ENCODE data around the gene ZNF655. TPM values are rescaled to one million over a fixed set of nuclear protein-coding genes. Genes with fewer than 3 reads are reported as not detected.
A peak's percentile ranks its signal among the peaks of the same experiment; 100 is the strongest.

The ZNF655 gene
- total and polyA plus RNA-seq, 9 donors: 33.0 to 68.5 (median 56.3) TPM

DNA sequence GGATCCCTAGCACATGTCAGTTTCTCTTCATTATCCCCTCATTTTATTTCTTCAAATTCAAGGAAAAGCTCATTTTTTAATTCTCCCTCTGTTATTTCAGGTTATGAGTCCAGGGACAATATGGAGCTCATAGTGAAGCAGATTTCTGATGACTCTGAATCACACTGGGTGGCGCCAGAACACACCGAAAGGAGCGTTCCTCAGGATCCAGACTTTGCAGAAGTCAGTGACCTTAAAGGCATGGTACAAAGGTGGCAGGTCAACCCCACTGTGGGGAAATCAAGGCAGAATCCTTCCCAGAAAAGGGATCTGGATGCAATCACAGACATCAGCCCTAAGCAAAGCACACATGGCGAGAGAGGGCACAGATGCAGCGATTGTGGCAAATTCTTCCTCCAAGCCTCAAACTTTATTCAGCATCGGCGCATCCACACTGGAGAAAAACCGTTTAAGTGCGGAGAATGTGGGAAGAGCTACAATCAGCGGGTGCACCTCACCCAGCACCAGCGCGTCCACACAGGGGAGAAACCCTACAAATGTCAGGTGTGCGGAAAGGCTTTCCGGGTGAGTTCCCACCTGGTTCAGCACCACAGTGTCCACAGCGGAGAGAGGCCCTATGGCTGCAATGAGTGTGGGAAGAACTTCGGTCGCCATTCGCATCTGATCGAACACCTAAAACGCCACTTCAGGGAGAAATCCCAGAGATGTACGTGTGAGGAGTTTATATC, 32.6 kb upstream of the ZNF655 start:
- Histone ChIP-seq H3K4me3 (no peak overlapping the region), H3K27me3 (no peaks in the 10 kb centered on the region), H3K36me3 (no peaks in the 10 kb centered on the region), H3K4me1 (ENCODE audit: insufficient read depth) (no peaks in the 10 kb centered on the region), H3K9me3 (peaks cover 0 to 21% of the 10 kb centered on the region in 2 donors), H3K27ac (no peak overlapping the region)
- 94 to 95% (median 95%) methylated on average over 21 of the region's 21 CpGs for WGBS, 3 donors
- TF ChIP-seq, protein P1, sequence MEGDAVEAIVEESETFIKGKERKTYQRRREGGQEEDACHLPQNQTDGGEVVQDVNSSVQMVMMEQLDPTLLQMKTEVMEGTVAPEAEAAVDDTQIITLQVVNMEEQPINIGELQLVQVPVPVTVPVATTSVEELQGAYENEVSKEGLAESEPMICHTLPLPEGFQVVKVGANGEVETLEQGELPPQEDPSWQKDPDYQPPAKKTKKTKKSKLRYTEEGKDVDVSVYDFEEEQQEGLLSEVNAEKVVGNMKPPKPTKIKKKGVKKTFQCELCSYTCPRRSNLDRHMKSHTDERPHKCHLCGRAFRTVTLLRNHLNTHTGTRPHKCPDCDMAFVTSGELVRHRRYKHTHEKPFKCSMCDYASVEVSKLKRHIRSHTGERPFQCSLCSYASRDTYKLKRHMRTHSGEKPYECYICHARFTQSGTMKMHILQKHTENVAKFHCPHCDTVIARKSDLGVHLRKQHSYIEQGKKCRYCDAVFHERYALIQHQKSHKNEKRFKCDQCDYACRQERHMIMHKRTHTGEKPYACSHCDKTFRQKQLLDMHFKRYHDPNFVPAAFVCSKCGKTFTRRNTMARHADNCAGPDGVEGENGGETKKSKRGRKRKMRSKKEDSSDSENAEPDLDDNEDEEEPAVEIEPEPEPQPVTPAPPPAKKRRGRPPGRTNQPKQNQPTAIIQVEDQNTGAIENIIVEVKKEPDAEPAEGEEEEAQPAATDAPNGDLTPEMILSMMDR (IDR thresholded peaks at IDR 0.05): no peak
- TF ChIP-seq POLR2A (IDR thresholded peaks at IDR 0.05) (no peak), EP300 (IDR thresholded peaks at IDR 0.05) (no peak)
- intact Hi-C loops (cut with DNase I): no loop called here
- peak in 1 of 5 donors; percentile 17 for DNase-seq

DNA sequence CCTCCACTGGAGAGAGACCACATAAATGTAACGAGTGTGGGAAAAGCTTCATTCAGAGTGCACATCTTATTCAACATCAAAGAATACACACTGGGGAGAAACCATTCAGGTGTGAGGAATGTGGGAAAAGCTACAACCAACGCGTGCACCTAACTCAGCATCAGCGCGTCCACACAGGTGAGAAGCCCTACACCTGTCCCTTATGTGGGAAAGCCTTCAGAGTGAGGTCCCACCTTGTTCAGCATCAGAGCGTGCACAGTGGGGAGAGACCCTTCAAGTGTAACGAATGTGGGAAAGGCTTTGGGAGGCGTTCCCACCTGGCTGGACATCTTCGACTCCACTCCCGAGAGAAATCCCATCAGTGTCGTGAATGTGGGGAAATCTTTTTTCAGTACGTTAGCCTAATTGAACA, 27.1 kb upstream of the ZNF655 start:
- no peak overlapping the region for H3K27ac ChIP-seq
- 98 to 99% (median 99%) methylated on average over 12 of the region's 12 CpGs for WGBS, 3 donors
- intact Hi-C loops (cut with DNase I): no loop called here
- H3K27me3 ChIP-seq: no peaks in the 10 kb centered on the region
- DNase-seq: peak in 1 of 5 donors; percentile 11
- H3K9me3 ChIP-seq: peaks cover 0 to 43% of the 10 kb centered on the region in 2 donors
- no peak overlapping the region for H3K4me3 ChIP-seq
- TF ChIP-seq EP300 (IDR thresholded peaks at IDR 0.05): no peak
- TF ChIP-seq, protein P1 (IDR thresholded peaks at IDR 0.05): no peak
- no peak for TF ChIP-seq POLR2A (IDR thresholded peaks at IDR 0.05)
- no peaks in the 10 kb centered on the region for H3K4me1 ChIP-seq (ENCODE audit: insufficient read depth)
- H3K36me3 ChIP-seq: no peaks in the 10 kb centered on the region

DNA sequence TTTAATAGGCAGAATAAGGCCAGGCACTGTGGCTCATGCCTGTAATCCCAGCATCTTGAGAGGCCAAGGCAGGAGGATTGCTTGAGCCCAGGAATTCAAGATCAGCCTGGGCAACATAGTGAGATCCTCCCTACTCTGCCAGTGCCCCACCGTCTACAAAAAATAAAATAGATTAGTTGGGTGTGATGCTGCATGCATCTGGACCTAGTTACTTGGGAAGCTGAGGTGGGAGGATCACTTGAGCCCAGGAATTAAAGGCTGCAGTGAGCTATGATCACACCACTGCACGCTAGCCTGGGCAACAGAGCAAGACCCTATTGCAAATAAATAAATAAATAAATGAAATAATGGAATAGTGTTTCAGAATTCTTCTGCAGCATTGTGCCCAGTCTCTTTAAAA, 22.8 kb upstream of the ZNF655 start:
- no peak overlapping the region for H3K27ac ChIP-seq
- no peak overlapping the region for H3K4me3 ChIP-seq
- intact Hi-C loops (cut with DNase I): no loop called here
- peaks cover 0 to 24% of the 10 kb centered on the region in 2 donors for H3K9me3 ChIP-seq
- H3K27me3 ChIP-seq: no peaks in the 10 kb centered on the region
- TF ChIP-seq, protein P1 (IDR thresholded peaks at IDR 0.05): no peak
- TF ChIP-seq EP300 (IDR thresholded peaks at IDR 0.05): no peak
- no peaks in the 10 kb centered on the region for H3K36me3 ChIP-seq
- no peak for DNase-seq
- 94 to 96% (median 96%) methylated on average over 2 of the region's 2 CpGs for WGBS, 3 donors
- H3K4me1 ChIP-seq (ENCODE audit: insufficient read depth): no peaks in the 10 kb centered on the region

DNA sequence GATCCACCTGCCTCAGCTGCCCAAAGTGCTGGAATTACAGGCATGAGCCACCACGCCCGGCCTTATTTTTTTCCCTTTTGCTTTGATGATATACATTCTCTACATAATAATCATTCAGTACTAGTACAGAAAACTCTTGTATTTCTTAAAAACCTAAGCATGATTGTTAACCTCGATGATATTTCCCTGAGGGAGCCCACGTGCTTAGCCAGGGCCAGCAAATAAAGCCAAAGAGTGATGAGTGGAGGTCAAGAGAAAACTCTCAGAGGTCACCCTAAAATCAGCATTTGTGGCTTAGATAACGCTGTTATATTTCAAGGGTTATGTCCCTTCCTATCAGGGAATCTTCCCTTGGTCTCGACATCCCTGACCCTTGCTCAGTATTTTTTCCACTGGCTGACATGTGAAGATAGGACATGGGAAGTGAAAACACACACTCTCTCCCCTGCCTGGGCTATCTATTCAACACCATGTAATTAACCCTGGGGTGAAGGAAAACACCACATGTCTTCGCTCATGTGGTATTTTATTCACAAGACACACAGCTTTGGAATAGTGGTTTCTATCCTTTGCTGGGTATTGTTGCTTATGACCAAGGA, 19.1 kb upstream of the ZNF655 start:
- TF ChIP-seq EP300 (IDR thresholded peaks at IDR 0.05) (no peak), POLR2A (IDR thresholded peaks at IDR 0.05) (no peak)
- TF ChIP-seq, protein P1 (IDR thresholded peaks at IDR 0.05): no peak
- 30 to 46% (median 41%) methylated on average over 7 of the region's 7 CpGs for WGBS, 3 donors
- no peaks in the 10 kb centered on the region for H3K36me3 ChIP-seq
- H3K27me3 ChIP-seq: no peaks in the 10 kb centered on the region
- H3K9me3 ChIP-seq: no peaks in the 10 kb centered on the region
- H3K4me3 ChIP-seq: no peak overlapping the region
- no peak for DNase-seq
- no peak overlapping the region for H3K27ac ChIP-seq
- no peaks in the 10 kb centered on the region for H3K4me1 ChIP-seq (ENCODE audit: insufficient read depth)
- intact Hi-C loops (cut with DNase I): no loop called here

Data from ovary (tissue), 9 donors.